Neuron (in vitro differentiated cells): ENCODE data around the gene ZER1.

Experiments used
- H2AFZ ChIP-seq: one replicate; pipeline ENCODE4 v1.6.1; 2013; ENCODE audit warnings: low read depth, mild to moderate bottlenecking, inconsistent platforms, low read length, moderate library complexity
- H3K27me3 ChIP-seq: one replicate; pipeline ENCODE4 v1.6.1; 2013; ENCODE audit warnings: low read length; ENCODE audit not compliant: insufficient read depth
- H3K36me3 ChIP-seq: one replicate; pipeline ENCODE4 v1.6.1; 2013; ENCODE audit warnings: low read length; ENCODE audit not compliant: insufficient read depth
- H3K4me1 ChIP-seq: one replicate; pipeline ENCODE4 v1.6.1; 2013; ENCODE audit warnings: low read length; ENCODE audit not compliant: insufficient read depth
- H3K4me3 ChIP-seq: 2 replicates; pipeline ENCODE4 v1.5.1; 2013; ENCODE audit warnings: mild to moderate bottlenecking, low read length, moderate library complexity
- H3K9me3 ChIP-seq: one replicate; pipeline ENCODE4 v1.6.1; 2013; ENCODE audit warnings: low read length

Gene ZER1

DNA sequence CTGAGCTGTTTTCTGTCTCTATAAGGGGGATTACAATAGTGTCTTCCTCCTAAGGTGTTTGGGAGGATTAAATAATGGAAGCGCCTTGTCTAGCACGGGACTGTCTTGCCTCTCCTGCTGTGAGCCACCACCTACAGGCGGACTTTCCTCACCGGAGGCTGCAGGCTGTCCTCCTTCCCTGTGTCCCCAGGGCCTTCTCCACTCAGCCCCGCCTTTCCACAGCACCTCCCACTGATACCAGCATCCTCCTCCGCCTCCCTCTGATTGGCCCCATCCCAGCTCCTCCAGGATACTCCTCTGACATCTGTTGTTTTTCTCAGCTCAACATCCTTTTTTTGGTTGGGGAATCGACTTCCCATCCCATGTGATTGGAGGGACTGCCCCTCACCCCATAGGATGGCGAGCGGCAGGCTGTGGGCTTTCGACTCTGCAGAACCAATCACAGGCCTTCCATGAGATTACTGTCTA, 46.9 kb downstream of the ZER1 start:
- H3K36me3 ChIP-seq = peaks cover 7% of the 10 kb centered on the region
- no peaks in the 10 kb centered on the region for H3K4me1 ChIP-seq
- no peaks in the 10 kb centered on the region for H3K27me3 ChIP-seq
- no peaks in the 10 kb centered on the region for H3K9me3 ChIP-seq
- peak overlapping the region; percentile 26 for H3K4me3 ChIP-seq
- H2AFZ ChIP-seq = no peak overlapping the region

DNA sequence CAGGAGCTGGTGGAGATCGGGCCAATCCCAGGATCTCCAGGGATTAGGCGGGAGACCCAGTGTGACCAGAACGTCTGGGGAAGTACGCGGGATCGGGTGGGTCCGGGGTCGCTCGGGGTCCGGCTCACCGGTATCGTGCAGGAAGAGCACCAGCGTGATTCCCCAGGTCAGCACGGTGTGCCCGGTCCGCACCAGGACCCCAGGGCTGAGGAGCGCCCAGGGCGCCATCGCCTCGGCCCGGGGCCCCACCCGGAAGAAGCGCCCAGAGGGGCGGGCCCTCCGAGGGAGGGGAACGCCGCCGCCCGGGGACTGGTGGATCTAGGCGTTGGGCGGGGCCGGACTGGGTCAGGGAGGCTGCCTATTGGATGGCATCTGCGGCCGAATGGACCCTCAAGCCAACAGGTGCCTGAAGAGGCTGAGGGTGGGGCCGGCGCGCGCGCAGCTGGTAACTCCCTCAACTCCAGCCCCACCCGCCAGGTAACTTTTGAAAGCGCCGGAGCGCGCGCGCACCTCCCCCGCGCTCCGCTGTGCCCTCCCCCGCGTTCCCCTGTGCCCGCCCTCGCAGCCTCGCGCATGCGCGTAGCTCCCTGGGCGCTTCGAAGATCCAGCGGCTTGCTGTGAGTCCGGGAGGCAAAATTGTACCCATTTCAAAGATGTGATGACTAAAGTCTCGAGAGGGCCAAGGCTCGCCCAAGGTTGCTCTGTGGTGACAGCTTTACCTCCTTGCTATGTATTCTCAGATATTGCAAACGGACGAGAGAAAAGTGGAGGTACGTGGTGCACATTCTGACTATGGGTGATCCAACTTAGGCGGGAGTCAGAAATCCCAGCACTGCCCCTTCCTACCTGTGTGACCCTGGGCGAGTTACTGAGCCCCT, 47.6 kb downstream of the ZER1 start, which contains the start of gene ZDHHC12:
TSS of gene ZDHHC12 (minus strand) at position 262 of the 878 bp plus-strand sequence. CDS start at position 228, 34 bp downstream.
- H3K4me3 ChIP-seq = peak within 1 kb of the TSS; percentile 26

DNA sequence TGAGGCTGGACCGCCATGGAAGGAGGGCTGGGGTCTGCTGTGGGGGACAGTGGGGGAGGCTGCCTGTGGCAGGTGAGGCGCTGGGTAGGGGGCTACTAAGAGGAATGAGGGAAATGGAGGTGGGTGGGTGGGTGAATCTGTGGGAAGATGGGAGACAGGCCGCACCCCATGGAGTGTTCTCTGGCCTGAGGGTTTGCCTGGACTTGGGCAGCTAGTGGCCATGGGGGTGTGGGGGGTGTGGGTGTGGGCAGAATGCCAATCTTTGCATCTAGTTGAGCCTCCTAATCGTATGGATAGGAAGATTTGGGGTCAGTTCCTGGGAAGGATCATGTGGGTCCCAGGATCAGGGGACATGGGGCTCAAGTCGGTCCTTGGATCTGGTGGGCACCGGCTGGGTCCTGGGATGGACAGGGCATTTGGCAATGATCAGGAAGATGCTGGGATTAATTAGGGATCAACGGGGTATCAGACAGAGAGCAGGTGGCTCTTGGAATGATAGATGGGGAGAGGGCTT, 48.3 kb downstream of the ZER1 start:
- Histone ChIP-seq H3K9me3 (no peaks in the 10 kb centered on the region), H3K27me3 (no peaks in the 10 kb centered on the region), H3K36me3 (peaks cover 11% of the 10 kb centered on the region), H3K4me3 (peak overlapping the region; percentile 26), H3K4me1 (no peaks in the 10 kb centered on the region), H2AFZ (peak overlapping the region; percentile 24)

More for the DNA sequence above, 47.6 kb downstream of the ZER1 start, which contains the start of gene ZDHHC12:
- Histone ChIP-seq H3K9me3 (no peaks in the 10 kb centered on the region), H3K36me3 (peaks cover 11% of the 10 kb centered on the region), H2AFZ (peak within 1 kb of the TSS; percentile 24), H3K27me3 (no peaks in the 10 kb centered on the region), H3K4me1 (no peaks in the 10 kb centered on the region)

DNA sequence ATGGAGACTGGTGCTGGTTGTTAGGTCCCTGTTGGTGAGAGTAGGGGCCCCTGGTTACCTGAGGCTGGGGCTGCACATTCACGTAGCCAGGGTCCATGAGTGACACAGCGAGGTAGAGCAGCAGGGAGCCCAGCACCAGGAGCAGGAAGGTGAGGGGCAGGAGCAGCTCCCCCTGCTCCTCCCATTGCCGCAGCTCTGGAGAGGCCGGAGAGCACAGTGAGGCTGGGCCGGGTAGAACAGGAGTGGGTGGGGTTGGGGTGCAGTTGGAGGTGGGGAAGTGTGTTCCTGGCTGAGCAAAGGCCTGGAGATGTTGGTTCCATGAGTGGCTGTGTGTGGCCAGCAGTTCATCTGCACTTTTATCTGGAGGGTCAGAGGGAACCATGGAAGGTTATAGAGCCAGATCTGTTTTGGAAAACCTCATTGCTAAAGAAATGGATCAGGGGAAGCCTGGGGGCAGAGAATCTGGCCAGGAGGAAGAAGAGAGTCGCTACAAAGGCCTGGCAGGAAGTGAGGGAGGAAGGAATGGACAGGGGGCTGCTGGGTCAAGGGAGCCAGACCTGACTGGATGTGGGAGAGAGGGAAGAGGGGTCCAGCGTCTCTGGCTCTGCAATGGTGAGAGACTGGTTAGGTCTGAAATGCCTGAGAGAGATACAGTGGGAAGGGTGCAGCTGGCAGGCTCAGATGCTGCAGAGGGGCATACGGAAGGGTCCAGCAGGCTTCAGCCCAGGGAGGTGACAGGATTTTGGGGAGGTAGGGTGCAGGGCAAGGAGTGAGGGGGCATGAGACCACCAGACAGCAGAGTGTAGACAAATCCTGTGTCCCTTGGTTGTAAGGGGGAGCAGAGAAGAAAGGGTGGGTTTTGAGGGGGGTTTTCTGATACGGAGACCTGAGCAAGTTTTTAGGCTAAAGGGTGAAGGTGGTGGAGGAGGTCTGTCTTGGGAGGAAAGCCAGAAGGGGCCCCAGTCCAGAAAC, 49.1 kb downstream of the ZER1 start:
- no peaks in the 10 kb centered on the region for H3K4me1 ChIP-seq
- H2AFZ ChIP-seq = no peak overlapping the region
- H3K4me3 ChIP-seq = no peak overlapping the region
- no peaks in the 10 kb centered on the region for H3K27me3 ChIP-seq
- peaks cover 14% of the 10 kb centered on the region for H3K36me3 ChIP-seq
- no peaks in the 10 kb centered on the region for H3K9me3 ChIP-seq

DNA sequence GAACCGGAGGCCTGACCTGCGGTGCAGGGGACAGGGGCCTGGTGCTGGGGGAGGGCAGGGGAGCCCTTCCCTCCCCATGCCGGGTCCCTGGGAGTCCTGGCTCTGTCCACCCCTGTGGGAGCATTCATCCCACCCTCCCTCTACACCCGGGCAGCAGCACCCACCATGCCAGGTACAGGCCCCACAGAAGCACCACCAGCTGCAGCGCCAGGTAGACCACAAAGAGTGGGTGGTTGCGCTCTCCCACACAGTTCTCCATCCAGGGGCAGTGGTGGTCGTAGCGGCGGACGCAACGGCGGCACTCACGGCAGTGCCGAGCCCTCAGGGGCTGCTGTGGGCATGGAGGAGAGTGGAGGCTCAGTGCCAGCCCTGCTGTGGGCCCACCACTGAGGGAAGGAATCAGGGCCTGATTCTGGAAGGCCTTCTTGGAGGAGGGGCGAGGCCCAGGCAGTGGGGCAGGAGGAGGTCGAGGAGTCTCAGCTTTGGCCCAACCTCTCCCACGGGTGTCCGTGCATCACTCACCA, 50.2 kb downstream of the ZER1 start:
- Histone ChIP-seq H3K4me3 (no peak overlapping the region), H3K4me1 (no peaks in the 10 kb centered on the region), H3K36me3 (peaks cover 18% of the 10 kb centered on the region), H3K9me3 (no peaks in the 10 kb centered on the region), H3K27me3 (no peaks in the 10 kb centered on the region), H2AFZ (no peak overlapping the region)

DNA sequence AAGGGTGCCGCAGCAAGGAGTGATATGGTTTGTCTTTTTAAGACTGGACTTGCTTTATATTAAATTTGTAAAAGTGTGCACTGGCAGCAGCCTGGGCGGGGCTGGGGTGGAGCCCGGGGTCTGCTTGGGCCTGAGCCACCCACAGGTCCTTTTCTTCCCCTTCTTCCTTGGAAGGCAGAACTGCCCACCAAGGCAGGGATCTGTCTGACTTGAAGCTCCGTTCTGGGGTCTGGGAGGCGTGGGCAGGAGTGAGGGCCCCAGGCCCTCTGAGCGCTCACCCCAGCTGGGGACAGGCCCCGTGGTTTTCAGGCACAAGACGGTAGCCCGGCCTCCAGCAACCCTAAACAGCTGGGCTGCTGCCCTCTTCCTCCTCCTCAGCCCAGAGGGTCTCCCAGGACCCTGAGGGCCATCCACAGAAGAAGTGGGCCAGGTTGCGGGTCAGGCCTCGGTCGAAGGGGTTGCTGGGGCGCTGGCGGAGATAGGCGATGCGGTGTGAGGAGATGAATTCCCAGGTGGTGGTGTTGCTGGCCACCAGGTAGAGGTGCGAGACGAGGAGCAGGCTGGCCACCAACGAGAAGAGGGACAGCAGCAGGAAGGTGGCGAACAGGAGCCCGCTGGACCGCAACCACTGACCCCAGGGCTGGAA, 50.8 kb downstream of the ZER1 start:
- no peaks in the 10 kb centered on the region for H3K27me3 ChIP-seq
- H3K9me3 ChIP-seq = no peaks in the 10 kb centered on the region
- H3K4me1 ChIP-seq = no peaks in the 10 kb centered on the region
- peaks cover 18% of the 10 kb centered on the region for H3K36me3 ChIP-seq
- no peak overlapping the region for H2AFZ ChIP-seq
- no peak overlapping the region for H3K4me3 ChIP-seq

DNA sequence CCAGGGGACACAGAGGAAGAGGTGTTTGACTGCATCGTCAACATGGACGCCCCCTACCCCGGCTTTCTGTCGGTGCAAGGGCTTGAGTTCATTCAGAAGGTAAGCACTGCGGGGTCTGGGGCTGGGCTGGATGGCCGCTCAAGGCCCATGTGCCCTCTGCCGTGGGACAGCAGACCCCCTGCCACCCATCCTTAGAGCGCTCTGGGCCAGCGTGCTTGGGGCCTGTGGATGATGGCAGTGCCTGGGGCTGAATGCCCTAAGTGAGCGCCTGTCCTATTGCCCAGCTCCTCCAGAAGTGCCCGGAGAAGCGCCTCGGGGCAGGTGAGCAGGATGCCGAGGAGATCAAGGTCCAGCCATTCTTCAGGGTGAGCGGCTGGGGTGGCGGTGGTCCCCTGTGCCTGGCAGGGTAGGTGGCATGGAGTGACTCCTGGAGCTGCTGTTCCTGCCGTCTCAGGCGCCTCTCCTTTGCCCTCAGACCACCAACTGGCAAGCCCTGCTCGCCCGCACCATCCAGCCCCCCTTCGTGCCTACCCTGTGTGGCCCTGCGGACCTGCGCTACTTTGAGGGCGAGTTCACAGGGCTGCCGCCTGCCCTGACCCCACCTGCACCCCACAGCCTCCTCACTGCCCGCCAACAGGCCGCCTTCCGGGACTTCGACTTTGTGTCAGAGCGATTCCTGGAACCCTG, 51.7 kb downstream of the ZER1 start:
- peaks cover 21% of the 10 kb centered on the region for H3K36me3 ChIP-seq

DNA sequence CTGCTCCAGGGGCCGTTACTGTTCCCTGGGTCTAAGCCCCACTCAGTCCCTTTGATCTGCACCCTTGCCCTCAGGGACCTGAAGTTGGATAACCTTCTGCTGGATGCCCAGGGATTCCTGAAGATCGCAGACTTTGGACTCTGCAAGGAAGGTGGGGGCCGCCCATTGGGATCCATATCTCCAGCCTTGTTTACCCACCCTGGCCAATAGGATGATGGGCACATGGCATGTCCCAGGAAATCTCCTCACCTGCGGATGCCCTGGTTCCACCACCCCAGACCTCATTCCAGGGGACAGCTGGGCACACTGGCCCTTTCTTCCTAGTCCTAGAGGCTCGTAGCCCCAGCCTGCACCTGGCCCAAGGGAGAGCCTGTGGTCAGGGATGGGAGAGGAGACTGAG, 53.3 kb downstream of the ZER1 start:
- no peak overlapping the region for H2AFZ ChIP-seq
- no peaks in the 10 kb centered on the region for H3K9me3 ChIP-seq
- H3K27me3 ChIP-seq = no peaks in the 10 kb centered on the region
- H3K36me3 ChIP-seq = peaks cover 29% of the 10 kb centered on the region
- H3K4me1 ChIP-seq = no peaks in the 10 kb centered on the region
- no peak overlapping the region for H3K4me3 ChIP-seq

More for the DNA sequence above, 51.7 kb downstream of the ZER1 start:
- Histone ChIP-seq H3K4me3 (no peak overlapping the region), H3K27me3 (no peaks in the 10 kb centered on the region), H3K9me3 (no peaks in the 10 kb centered on the region), H3K4me1 (no peaks in the 10 kb centered on the region), H2AFZ (no peak overlapping the region)

DNA sequence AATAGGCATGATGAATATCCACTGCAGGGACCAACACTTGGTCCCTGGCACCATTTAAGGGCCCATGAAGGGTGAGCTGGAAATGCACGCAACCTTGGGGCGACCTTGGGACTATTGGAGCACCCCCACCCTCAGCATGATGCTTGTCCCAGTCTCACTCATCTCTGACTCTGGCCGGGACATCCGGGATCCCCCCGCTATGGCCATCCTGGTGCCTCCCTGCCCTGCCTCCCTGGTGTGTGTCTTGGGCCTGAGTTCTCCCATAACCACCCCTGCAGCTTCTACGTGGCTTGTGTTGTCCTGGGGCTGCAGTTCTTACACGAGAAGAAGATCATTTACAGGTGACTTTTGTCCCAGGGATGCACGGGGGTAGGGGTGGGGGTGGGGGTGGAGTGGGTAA, 53.7 kb downstream of the ZER1 start:
- H3K36me3 ChIP-seq = peaks cover 33% of the 10 kb centered on the region
- H2AFZ ChIP-seq = no peak overlapping the region

DNA sequence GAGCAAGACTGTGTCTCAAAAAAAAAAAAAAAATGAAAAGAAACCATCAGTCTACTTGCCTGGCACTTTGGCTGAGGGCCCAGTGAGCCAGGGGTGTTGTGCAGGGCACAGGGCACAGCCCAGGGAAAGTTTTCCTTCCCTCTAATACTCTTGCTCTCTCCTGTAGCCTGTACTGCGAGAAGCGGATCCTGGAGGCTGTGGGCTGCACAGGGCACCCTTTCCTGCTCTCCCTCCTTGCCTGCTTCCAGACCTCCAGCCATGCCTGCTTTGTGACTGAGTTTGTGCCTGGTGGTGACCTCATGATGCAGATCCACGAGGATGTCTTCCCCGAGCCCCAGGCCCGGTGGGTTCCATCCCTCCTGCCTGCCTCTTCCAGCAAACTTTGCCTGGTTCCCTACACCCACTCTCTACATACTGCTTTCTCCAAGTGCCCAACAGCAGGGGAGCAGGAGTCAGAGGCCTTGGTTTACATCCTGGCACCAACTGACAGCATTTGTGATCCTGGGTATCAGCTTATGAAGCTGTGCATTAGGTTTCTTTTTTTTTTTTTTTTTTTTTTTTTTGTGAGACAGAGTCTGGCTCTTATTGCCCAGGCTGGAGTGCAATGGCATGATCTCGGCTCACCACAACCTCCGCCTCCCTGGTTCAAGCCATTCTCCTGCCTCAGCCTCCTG, 55.0 kb downstream of the ZER1 start:
- no peaks in the 10 kb centered on the region for H3K9me3 ChIP-seq
- peaks cover 39% of the 10 kb centered on the region for H3K36me3 ChIP-seq
- H3K4me3 ChIP-seq = no peak overlapping the region
- H3K27me3 ChIP-seq = no peaks in the 10 kb centered on the region
- H2AFZ ChIP-seq = no peak overlapping the region
- H3K4me1 ChIP-seq = no peaks in the 10 kb centered on the region

More for the DNA sequence above, 53.7 kb downstream of the ZER1 start:
- no peaks in the 10 kb centered on the region for H3K27me3 ChIP-seq
- H3K4me1 ChIP-seq = no peaks in the 10 kb centered on the region
- H3K9me3 ChIP-seq = no peaks in the 10 kb centered on the region
- no peak overlapping the region for H3K4me3 ChIP-seq

DNA sequence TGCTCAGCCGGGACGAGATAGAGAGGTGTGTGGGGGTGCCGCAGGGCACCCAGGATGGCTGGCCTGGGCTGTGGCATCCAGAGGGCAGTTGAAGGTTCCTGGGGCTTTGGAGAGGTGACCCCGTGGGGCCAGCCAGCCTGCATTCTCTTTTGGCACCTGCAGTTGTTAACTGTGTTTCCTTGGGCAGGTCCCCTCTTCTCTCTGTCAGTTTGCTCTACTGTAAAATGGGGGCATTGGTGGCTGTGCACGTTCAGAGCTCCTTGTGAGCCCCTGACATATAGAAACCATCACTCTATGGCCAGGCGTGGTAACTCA, 56.3 kb downstream of the ZER1 start:
- H3K4me1 ChIP-seq = no peaks in the 10 kb centered on the region

More for the DNA sequence above, 56.3 kb downstream of the ZER1 start:
- Histone ChIP-seq H2AFZ (no peak overlapping the region), H3K9me3 (no peaks in the 10 kb centered on the region), H3K4me3 (no peak overlapping the region), H3K27me3 (no peaks in the 10 kb centered on the region), H3K36me3 (peaks cover 38% of the 10 kb centered on the region)
